HL-60 (cell line): ENCODE data around the gene DHRS12.

Experiments
- GABPA ChIP-seq: IDR thresholded peaks from 2 replicates; pipeline ENCODE4 v1.6.1; 2012; ENCODE audit warnings: low read depth
- POLR2AphosphoS5 ChIP-seq: IDR thresholded peaks from 2 replicates; pipeline ENCODE4 v1.6.1; 2012; ENCODE audit warnings: low read depth
- SPI1 ChIP-seq: IDR thresholded peaks from 2 replicates; pipeline ENCODE4 v1.6.1; 2012; ENCODE audit warnings: low read depth, mild to moderate bottlenecking, borderline replicate concordance
- TF ChIP-seq, protein P1 (sequence below): IDR thresholded peaks from one replicate; pipeline ENCODE4 v1.5.1; 2011; ENCODE audit warnings: low read length, control low read depth, inconsistent platforms; ENCODE audit not compliant: insufficient read depth
- TF ChIP-seq, protein P2 (sequence below): IDR thresholded peaks from 2 replicates; pipeline ENCODE4 v1.6.1; 2012; ENCODE audit warnings: low read depth; ENCODE audit not compliant: insufficient replicate concordance

DNA sequence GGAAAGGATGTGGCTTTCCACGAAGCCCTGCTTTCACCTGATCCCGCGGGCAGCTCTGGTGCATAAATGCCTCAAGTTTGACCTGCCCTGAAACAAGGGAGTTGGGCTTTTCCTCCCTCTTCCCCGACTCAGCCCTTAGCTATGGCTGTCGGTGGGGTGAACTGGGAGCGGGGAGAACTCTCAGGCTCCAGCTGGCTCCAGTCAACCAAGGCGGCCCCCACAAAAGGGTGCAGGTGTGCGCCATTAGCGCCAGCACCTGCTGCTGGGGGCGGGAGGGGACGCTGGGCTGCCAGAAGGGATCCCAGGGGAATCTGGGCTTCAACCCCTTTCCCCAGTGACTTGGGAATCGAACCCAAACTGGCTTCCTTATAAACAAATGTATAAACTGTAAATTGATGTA lies 7.1 kb upstream of the DHRS12 start:
- TF ChIP-seq, protein P1, sequence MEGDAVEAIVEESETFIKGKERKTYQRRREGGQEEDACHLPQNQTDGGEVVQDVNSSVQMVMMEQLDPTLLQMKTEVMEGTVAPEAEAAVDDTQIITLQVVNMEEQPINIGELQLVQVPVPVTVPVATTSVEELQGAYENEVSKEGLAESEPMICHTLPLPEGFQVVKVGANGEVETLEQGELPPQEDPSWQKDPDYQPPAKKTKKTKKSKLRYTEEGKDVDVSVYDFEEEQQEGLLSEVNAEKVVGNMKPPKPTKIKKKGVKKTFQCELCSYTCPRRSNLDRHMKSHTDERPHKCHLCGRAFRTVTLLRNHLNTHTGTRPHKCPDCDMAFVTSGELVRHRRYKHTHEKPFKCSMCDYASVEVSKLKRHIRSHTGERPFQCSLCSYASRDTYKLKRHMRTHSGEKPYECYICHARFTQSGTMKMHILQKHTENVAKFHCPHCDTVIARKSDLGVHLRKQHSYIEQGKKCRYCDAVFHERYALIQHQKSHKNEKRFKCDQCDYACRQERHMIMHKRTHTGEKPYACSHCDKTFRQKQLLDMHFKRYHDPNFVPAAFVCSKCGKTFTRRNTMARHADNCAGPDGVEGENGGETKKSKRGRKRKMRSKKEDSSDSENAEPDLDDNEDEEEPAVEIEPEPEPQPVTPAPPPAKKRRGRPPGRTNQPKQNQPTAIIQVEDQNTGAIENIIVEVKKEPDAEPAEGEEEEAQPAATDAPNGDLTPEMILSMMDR = no peak
- TF ChIP-seq, protein P2, sequence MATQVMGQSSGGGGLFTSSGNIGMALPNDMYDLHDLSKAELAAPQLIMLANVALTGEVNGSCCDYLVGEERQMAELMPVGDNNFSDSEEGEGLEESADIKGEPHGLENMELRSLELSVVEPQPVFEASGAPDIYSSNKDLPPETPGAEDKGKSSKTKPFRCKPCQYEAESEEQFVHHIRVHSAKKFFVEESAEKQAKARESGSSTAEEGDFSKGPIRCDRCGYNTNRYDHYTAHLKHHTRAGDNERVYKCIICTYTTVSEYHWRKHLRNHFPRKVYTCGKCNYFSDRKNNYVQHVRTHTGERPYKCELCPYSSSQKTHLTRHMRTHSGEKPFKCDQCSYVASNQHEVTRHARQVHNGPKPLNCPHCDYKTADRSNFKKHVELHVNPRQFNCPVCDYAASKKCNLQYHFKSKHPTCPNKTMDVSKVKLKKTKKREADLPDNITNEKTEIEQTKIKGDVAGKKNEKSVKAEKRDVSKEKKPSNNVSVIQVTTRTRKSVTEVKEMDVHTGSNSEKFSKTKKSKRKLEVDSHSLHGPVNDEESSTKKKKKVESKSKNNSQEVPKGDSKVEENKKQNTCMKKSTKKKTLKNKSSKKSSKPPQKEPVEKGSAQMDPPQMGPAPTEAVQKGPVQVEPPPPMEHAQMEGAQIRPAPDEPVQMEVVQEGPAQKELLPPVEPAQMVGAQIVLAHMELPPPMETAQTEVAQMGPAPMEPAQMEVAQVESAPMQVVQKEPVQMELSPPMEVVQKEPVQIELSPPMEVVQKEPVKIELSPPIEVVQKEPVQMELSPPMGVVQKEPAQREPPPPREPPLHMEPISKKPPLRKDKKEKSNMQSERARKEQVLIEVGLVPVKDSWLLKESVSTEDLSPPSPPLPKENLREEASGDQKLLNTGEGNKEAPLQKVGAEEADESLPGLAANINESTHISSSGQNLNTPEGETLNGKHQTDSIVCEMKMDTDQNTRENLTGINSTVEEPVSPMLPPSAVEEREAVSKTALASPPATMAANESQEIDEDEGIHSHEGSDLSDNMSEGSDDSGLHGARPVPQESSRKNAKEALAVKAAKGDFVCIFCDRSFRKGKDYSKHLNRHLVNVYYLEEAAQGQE = no peak
- TF ChIP-seq GABPA (no peak), POLR2AphosphoS5 (no peak), SPI1 (no peak)
